Left colon (tissue), 2 donors: ENCODE results near the gene WDR81. TPM values are rescaled to one million over a fixed set of nuclear protein-coding genes. Genes with fewer than 3 reads are reported as not detected.
"Not testable (repeated sequence)": the region's sequence is repeated elsewhere in the genome, so short reads cannot be mapped to it uniquely, and the experiment has no call there.

ENCODE experiments used
- ATAC-seq: fragments of 200-7000 bp; cut with Tn5 transposase; one replicate; pipeline ENCODE4 v1.9.1; 2020; ENCODE audit warnings: mild to moderate bottlenecking, moderate library complexity
- DNase-seq, 2 donors: peaks; one replicate each; pipeline ENCODE4 v3.0.0-alpha.2; 2020
- intact Hi-C, 2 donors: fragments of 100-400 bp; cut with DNase I in 1 of 2; cut with micrococcal nuclease in 1 of 2; formaldehyde crosslinking; loops; one replicate each; pipeline versions ENCODE4 v1.11.2 to v1.14.0; 2022; cut with DNase I, micrococcal nuclease
- total RNA-seq, 2 donors: library from RNA; stranded (reverse); fragmentation: NEBNext Ultra II Directional; extraction: Animal tissue kit (Norgen Biotek cat#: 25700); gene quantifications; one replicate each; pipeline ENCODE4 v1.2.1, GENCODE V29; 2021
- donor health status: DM: no; HTN: no; CAD: no.
- donor health status: DM: yes; HTN: yes; CAD: no.

The WDR81 gene
- total RNA-seq, 2 donors from 2014 or later = 16.1 to 23.4 TPM

- ATAC-seq (no peak), DNase-seq (no peak)
- intact Hi-C loops = no loop called here
Measured at GRCh38 chr17:1710807-1711553, 13.5 kb upstream of the WDR81 start.

- no peak for ATAC-seq
- intact Hi-C loops = no loop called here
- DNase-seq = no peak
Measured at GRCh38 chr17:1711804-1712203, 12.7 kb upstream of the WDR81 start.

GRCh38 chr17:1712271-1712670, 12.2 kb upstream of the WDR81 start:
- ATAC-seq (no peak), DNase-seq (no peak)
- intact Hi-C loops = no loop called here

- intact Hi-C loops = no loop called here
- no peak for DNase-seq
- no peak for ATAC-seq
Measured at GRCh38 chr17:1713160-1713877, 11.2 kb upstream of the WDR81 start.

- peak; percentile 66 to 73 for DNase-seq
- intact Hi-C loops = no loop called here
- ATAC-seq = no peak
Measured at GRCh38 chr17:1713878-1714426, 10.6 kb upstream of the WDR81 start.

GRCh38 chr17:1714427-1714979, 10.0 kb upstream of the WDR81 start:
- DNase-seq (peak; percentile 99), ATAC-seq (peak; percentile 41)
- intact Hi-C loops = no loop called here

GRCh38 chr17:1714980-1715802, 9.3 kb upstream of the WDR81 start:
- DNase-seq = peak; percentile 86 to 94
- ATAC-seq = peak; percentile 50
- intact Hi-C loops = no loop called here

- ATAC-seq (no peak), DNase-seq (no peak)
- intact Hi-C loops = no loop called here
Measured at GRCh38 chr17:1715803-1716075, 8.8 kb upstream of the WDR81 start.

- ATAC-seq (peak; percentile 59), DNase-seq (peak; percentile 99 to 100)
- intact Hi-C loops = no loop called here
Measured at GRCh38 chr17:1716076-1716911, 8.2 kb upstream of the WDR81 start.

GRCh38 chr17:1716912-1717695, 7.4 kb upstream of the WDR81 start:
- peak; percentile 60 for ATAC-seq
- intact Hi-C loops = no loop called here
- peak; percentile 88 to 97 for DNase-seq

- intact Hi-C loops = no loop called here
- peak in 1 of 2 donors; percentile 28 for DNase-seq
- ATAC-seq = no peak
Measured at GRCh38 chr17:1718362-1719165, 5.9 kb upstream of the WDR81 start.

GRCh38 chr17:1720856-1721386, 3.6 kb upstream of the WDR81 start:
- intact Hi-C loops = loop anchor here (5.0 to 10.0 kb wide), 2 partner anchors 61 to 64 kb away; no protein-coding TSS in a partner anchor
- ATAC-seq (no peak), DNase-seq (peak in 1 of 2 donors; percentile 77)

GRCh38 chr17:1722022-1722421, 2.5 kb upstream of the WDR81 start:
- ATAC-seq, DNase-seq: not testable (repeated sequence)
- intact Hi-C loops = loop anchor here (5.0 to 10.0 kb wide), 2 partner anchors 60 to 63 kb away; no protein-coding TSS in a partner anchor

GRCh38 chr17:1724869-1725641, 551 bp downstream of the WDR81 start:
- intact Hi-C loops = loop anchor here (5.0 to 10.0 kb wide), 2 partner anchors 57 to 60 kb away; no protein-coding TSS in a partner anchor
- ATAC-seq (peak; percentile 68), DNase-seq (no peak)
